Mesenchymal stem cell (in vitro differentiated cells and primary cell): ENCODE measurements around the gene SLC16A13.

Source experiments
- DNase-seq: peaks from one replicate; pipeline ENCODE4 v3.0.0-alpha.2; 2013
- H2AFZ ChIP-seq: one replicate; pipeline ENCODE4 v1.6.1; 2013; ENCODE audit warnings: low read depth, mild to moderate bottlenecking, control low read depth, inconsistent platforms, low read length, moderate library complexity
- H2AK5ac ChIP-seq: 2 replicates; pipeline ENCODE4 v1.6.1; 2013; ENCODE audit warnings: low read length, moderate library complexity, mild to moderate bottlenecking, inconsistent platforms; ENCODE audit not compliant: severe bottlenecking
- H2BK120ac ChIP-seq: one replicate; pipeline ENCODE4 v1.6.1; 2013; ENCODE audit warnings: low read depth, mild to moderate bottlenecking, inconsistent platforms, low read length, moderate library complexity
- H2BK12ac ChIP-seq, 2 experiments: one replicate each; pipeline ENCODE4 v1.6.1; 2013; ENCODE audit warnings: inconsistent platforms in 2 of 2, low read length in 2 of 2, mild to moderate bottlenecking in 2 of 2, moderate library complexity in 2 of 2, control low read depth in 1 of 2
- H2BK15ac ChIP-seq: one replicate; pipeline ENCODE4 v1.6.1; 2013; ENCODE audit warnings: mild to moderate bottlenecking, low read depth, inconsistent platforms; ENCODE audit not compliant: poor library complexity, severe bottlenecking
- H2BK5ac ChIP-seq: 2 replicates; pipeline ENCODE4 v1.6.1; 2013; ENCODE audit warnings: low read depth, mild to moderate bottlenecking, low read length, control low read depth, inconsistent platforms; ENCODE audit not compliant: poor library complexity, severe bottlenecking
- H3K14ac ChIP-seq, 2 experiments: one replicate each; pipeline ENCODE4 v1.6.1; 2013; ENCODE audit warnings: inconsistent platforms in 2 of 2, low read length in 2 of 2, control low read depth in 1 of 2, mild to moderate bottlenecking in 1 of 2, moderate library complexity in 1 of 2
- H3K18ac ChIP-seq, 2 experiments: one replicate each; pipeline ENCODE4 v1.6.1; 2013; ENCODE audit warnings: inconsistent platforms in 2 of 2, low read length in 2 of 2, control low read depth in 1 of 2, low read depth in 1 of 2, mild to moderate bottlenecking in 1 of 2
- H3K23ac ChIP-seq, 2 experiments: one replicate each; pipeline ENCODE4 v1.6.1; 2013; ENCODE audit warnings: inconsistent platforms in 2 of 2, low read length in 2 of 2, mild to moderate bottlenecking in 2 of 2, moderate library complexity in 2 of 2, control low read depth in 1 of 2
- H3K27ac ChIP-seq: 2 replicates; pipeline ENCODE4 v1.5.1; 2013; ENCODE audit warnings: mild to moderate bottlenecking, moderate library complexity, low read length, control low read depth, inconsistent platforms; ENCODE audit not compliant: poor library complexity, severe bottlenecking
- H3K27me3 ChIP-seq, 2 experiments: 2 replicates each; pipeline versions ENCODE4 v1.6.1 to v1.7.0; 2013; ENCODE audit warnings: low read length in 2 of 2, mild to moderate bottlenecking in 2 of 2, moderate library complexity in 2 of 2, control low read depth in 1 of 2, inconsistent platforms in 1 of 2; ENCODE audit not compliant: control insufficient read depth in 1 of 2, insufficient read depth in 1 of 2
- H3K36me3 ChIP-seq, 2 experiments: 2 replicates each; pipeline versions ENCODE4 v1.6.1 to v1.7.0; 2013; ENCODE audit warnings: low read length in 2 of 2, control low read depth in 1 of 2, inconsistent platforms in 1 of 2, low read depth in 1 of 2, mild to moderate bottlenecking in 1 of 2; ENCODE audit not compliant: insufficient read depth in 2 of 2, control insufficient read depth in 1 of 2
- H3K4ac ChIP-seq, 2 experiments: one replicate each; pipeline ENCODE4 v1.6.1; 2013; ENCODE audit warnings: inconsistent platforms in 2 of 2, low read length in 2 of 2, mild to moderate bottlenecking in 2 of 2, moderate library complexity in 2 of 2, control low read depth in 1 of 2, low read depth in 1 of 2
- H3K4me1 ChIP-seq: 2 replicates; pipeline ENCODE4 v1.6.1; 2013; ENCODE audit warnings: low read depth, low read length, control low read depth; ENCODE audit not compliant: control insufficient read depth, insufficient read depth
- H3K4me2 ChIP-seq: 2 replicates; pipeline ENCODE4 v1.6.1; 2013; ENCODE audit warnings: low read length, mild to moderate bottlenecking, inconsistent platforms; ENCODE audit not compliant: poor library complexity, severe bottlenecking
- H3K4me3 ChIP-seq, 2 experiments: 2 replicates each; pipeline versions ENCODE4 v1.5.1 to v1.7.0; 2013; ENCODE audit warnings: low read length in 2 of 2, mild to moderate bottlenecking in 2 of 2, control low read depth in 1 of 2, low read depth in 1 of 2; ENCODE audit not compliant: insufficient read depth in 1 of 2
- H3K79me1 ChIP-seq: replicated peaks from 2 replicates; pipeline ENCODE4 v1.6.1; 2013; ENCODE audit warnings: mild to moderate bottlenecking, control low read depth, low read length, inconsistent platforms; ENCODE audit not compliant: poor library complexity, severe bottlenecking
- H3K9ac ChIP-seq: 2 replicates; pipeline ENCODE4 v1.7.0; 2013; ENCODE audit warnings: mild to moderate bottlenecking, low read length, moderate library complexity
- H3K9me3 ChIP-seq: 2 replicates; pipeline ENCODE4 v1.7.0; 2013; ENCODE audit warnings: mild to moderate bottlenecking, low read length; ENCODE audit not compliant: control insufficient read depth
- H4K8ac ChIP-seq: one replicate; pipeline ENCODE4 v1.6.1; 2013; ENCODE audit warnings: inconsistent platforms, mild to moderate bottlenecking, low read length, moderate library complexity
- H4K91ac ChIP-seq: one replicate; pipeline ENCODE4 v1.6.1; 2013; ENCODE audit warnings: mild to moderate bottlenecking, low read length, inconsistent platforms
- WGBS: methylation state at CpG from one replicate; pipeline ENCODE4 v1.1.7; 2013; ENCODE audit warnings: mixed read lengths; 5-methylcytosine and 5-hydroxymethylcytosine counted together

The SLC16A13 gene

DNA sequence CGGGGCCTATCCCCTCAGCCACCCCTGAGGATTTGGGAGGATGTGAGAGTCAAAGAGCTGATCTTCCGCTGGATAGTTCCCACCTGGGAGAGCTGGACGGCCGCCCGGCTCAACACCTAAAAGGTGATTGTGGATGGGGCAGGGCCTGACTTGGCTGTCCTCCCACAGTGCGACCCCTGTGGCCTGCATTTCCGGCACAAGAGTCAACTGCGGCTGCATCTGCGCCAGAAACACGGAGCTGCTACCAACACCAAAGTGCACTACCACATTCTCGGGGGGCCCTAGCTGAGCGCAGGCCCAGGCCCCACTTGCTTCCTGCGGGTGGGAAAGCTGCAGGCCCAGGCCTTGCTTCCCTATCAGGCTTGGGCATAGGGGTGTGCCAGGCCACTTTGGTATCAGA, 8.5 kb upstream of the SLC16A13 start:
- WGBS: 85% methylated on average over 13 of the region's 13 CpGs
- peaks cover 9% of the 10 kb centered on the region for H3K4me1 ChIP-seq
- H3K9ac ChIP-seq: no peak overlapping the region

GRCh38 chr17:7029096-7029495, 6.7 kb upstream of the SLC16A13 start:
- Histone ChIP-seq H2BK5ac (no peak overlapping the region), H3K18ac (no peak overlapping the region), H2AFZ (no peak overlapping the region), H3K4ac (no peak overlapping the region), H3K79me1 (no peaks in the 10 kb centered on the region), H3K27me3 (no peaks in the 10 kb centered on the region), H3K9me3 (no peaks in the 10 kb centered on the region), H3K4me1 (peaks cover 2% of the 10 kb centered on the region), H3K23ac (no peak overlapping the region), H2BK120ac (no peak overlapping the region), H3K9ac (no peak overlapping the region), H4K8ac (no peak overlapping the region), H3K36me3 (no peaks in the 10 kb centered on the region), H2BK15ac (no peak overlapping the region), H2BK12ac (no peak overlapping the region), H4K91ac (no peak overlapping the region), H3K27ac (no peak overlapping the region), H2AK5ac (no peak overlapping the region), H3K4me2 (no peak overlapping the region), H3K14ac (no peak overlapping the region), H3K4me3 (no peak overlapping the region)
- no peak for DNase-seq
- WGBS: 78% methylated on average over 2 of the region's 3 CpGs

More for the DNA sequence above, 8.5 kb upstream of the SLC16A13 start:
- Histone ChIP-seq H2BK5ac (no peak overlapping the region), H3K23ac (no peak overlapping the region), H3K79me1 (no peaks in the 10 kb centered on the region), H3K9me3 (no peaks in the 10 kb centered on the region), H2AFZ (no peak overlapping the region), H2AK5ac (no peak overlapping the region), H2BK15ac (no peak overlapping the region), H3K27ac (no peak overlapping the region), H3K18ac (no peak overlapping the region), H4K91ac (no peak overlapping the region), H3K4ac (no peak overlapping the region), H3K27me3 (peaks cover 3 to 13% of the 10 kb centered on the region in 2 experiments), H3K4me2 (no peak overlapping the region), H4K8ac (no peak overlapping the region), H2BK12ac (no peak overlapping the region), H3K36me3 (no peaks in the 10 kb centered on the region), H3K4me3 (no peak overlapping the region), H3K14ac (no peak overlapping the region), H2BK120ac (no peak overlapping the region)
- DNase-seq: no peak

DNA sequence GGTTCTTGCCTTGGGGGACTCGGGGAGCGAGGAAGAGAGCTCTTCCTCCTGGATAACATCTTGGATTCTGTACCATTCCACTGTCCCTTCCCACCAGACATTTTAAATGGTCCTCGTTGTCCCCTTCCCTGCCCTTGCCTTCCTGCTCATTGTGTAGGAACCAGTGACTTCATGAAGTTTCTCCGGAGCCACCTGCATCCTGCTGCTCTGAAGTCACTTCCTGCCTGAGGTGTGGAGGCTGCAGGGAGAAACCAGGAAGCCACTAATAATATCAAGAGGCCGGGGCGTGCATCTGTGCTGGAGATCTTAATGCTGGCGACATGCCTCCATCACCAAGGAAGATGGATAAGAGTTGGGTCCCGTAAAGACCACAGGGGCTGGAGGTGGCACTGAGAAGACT, 6.2 kb upstream of the SLC16A13 start:
- H2AFZ ChIP-seq: no peak overlapping the region
- H3K18ac ChIP-seq: no peak overlapping the region

GRCh38 chr17:7034955-7035590, 742 bp upstream of the SLC16A13 start:
- Histone ChIP-seq H3K4me2 (peak overlapping the region; percentile 67), H2BK5ac (no peak overlapping the region), H3K9ac (peak overlapping the region; percentile 85), H2AFZ (no peak overlapping the region), H3K4ac (peak overlapping the region; percentile 88 to 97), H3K4me3 (peak overlapping the region; percentile 52 to 80), H3K79me1 (peaks cover 12% of the 10 kb centered on the region), H3K14ac (no peak overlapping the region), H2BK12ac (no peak overlapping the region), H3K4me1 (peaks cover 16% of the 10 kb centered on the region), H2BK120ac (peak overlapping the region; percentile 2), H2AK5ac (peak overlapping the region; percentile 50), H3K9me3 (no peaks in the 10 kb centered on the region), H3K27ac (peak overlapping the region; percentile 56), H2BK15ac (no peak overlapping the region), H4K91ac (peak overlapping the region; percentile 81), H3K23ac (peak overlapping the region in 1 of 2 experiments; percentile 35), H3K18ac (peak overlapping the region; percentile 76 to 86), H3K27me3 (no peaks in the 10 kb centered on the region), H3K36me3 (peaks cover 0 to 3% of the 10 kb centered on the region in 2 experiments), H4K8ac (peak overlapping the region; percentile 54)
- DNase-seq: no peak
- 23% methylated on average over 6 of the region's 7 CpGs for WGBS

More for the DNA sequence above, 6.2 kb upstream of the SLC16A13 start:
- Histone ChIP-seq H2AK5ac (no peak overlapping the region), H3K4me3 (no peak overlapping the region), H3K4me1 (peaks cover 2% of the 10 kb centered on the region), H3K36me3 (no peaks in the 10 kb centered on the region), H3K79me1 (no peaks in the 10 kb centered on the region), H3K4ac (no peak overlapping the region), H2BK5ac (no peak overlapping the region), H2BK120ac (no peak overlapping the region), H4K91ac (no peak overlapping the region), H3K14ac (no peak overlapping the region), H3K9me3 (no peaks in the 10 kb centered on the region), H2BK12ac (no peak overlapping the region), H2BK15ac (no peak overlapping the region), H3K27me3 (no peaks in the 10 kb centered on the region), H3K27ac (no peak overlapping the region), H4K8ac (no peak overlapping the region), H3K4me2 (no peak overlapping the region), H3K23ac (no peak overlapping the region), H3K9ac (no peak overlapping the region)
- 80% methylated on average over 8 of the region's 8 CpGs for WGBS
- DNase-seq: no peak
